Hepatocyte (in vitro differentiated cells): ENCODE data around the gene RAET1G. TPM values are rescaled to one million over a fixed set of nuclear protein-coding genes. Genes with fewer than 3 reads are reported as not detected.
"Not testable (repeated sequence)": the region's sequence is repeated elsewhere in the genome, so short reads cannot be mapped to it uniquely, and the experiment has no call there.

Source experiments
- DNase-seq: peaks from one replicate; pipeline ENCODE4 v3.0.0-alpha.2; 2016; ENCODE audit warnings: low spot score
- H2AFZ ChIP-seq: fragments of 200-600 bp; sonication (generic); 2 replicates; pipeline ENCODE4 v1.6.0; 2016; ENCODE audit warnings: antibody characterized with exemption, mild to moderate bottlenecking
- H3K27ac ChIP-seq: fragments of 200-600 bp; sonication (generic); 2 replicates; pipeline ENCODE4 v1.5.1; 2016; ENCODE audit warnings: mild to moderate bottlenecking
- H3K27me3 ChIP-seq: fragments of 200-600 bp; sonication (generic); 2 replicates; pipeline ENCODE4 v1.6.1; 2016
- H3K36me3 ChIP-seq: fragments of 200-600 bp; sonication (generic); replicated peaks from 2 replicates; pipeline ENCODE4 v1.5.1; 2016; ENCODE audit warnings: low read depth; ENCODE audit not compliant: insufficient read depth
- H3K4me1 ChIP-seq: fragments of 200-600 bp; sonication (generic); 2 replicates; pipeline ENCODE4 v1.5.1; 2016; ENCODE audit warnings: mild to moderate bottlenecking, moderate library complexity; ENCODE audit not compliant: insufficient read depth
- H3K4me2 ChIP-seq: fragments of 200-600 bp; sonication (generic); 2 replicates; pipeline ENCODE4 v1.6.0; 2016
- H3K4me3 ChIP-seq: fragments of 200-600 bp; sonication (generic); 2 replicates; pipeline ENCODE4 v1.5.1; 2016; ENCODE audit warnings: mild to moderate bottlenecking
- H3K79me2 ChIP-seq: fragments of 200-600 bp; sonication (generic); 2 replicates; pipeline ENCODE4 v1.6.0; 2017; ENCODE audit warnings: mild to moderate bottlenecking
- H3K9me2 ChIP-seq: fragments of 200-600 bp; sonication (generic); replicated peaks from 2 replicates; pipeline ENCODE4 v1.6.0; 2017; ENCODE audit warnings: mild to moderate bottlenecking; ENCODE audit not compliant: insufficient read depth
- H3K9me3 ChIP-seq: fragments of 200-600 bp; sonication (generic); 2 replicates; pipeline ENCODE4 v1.5.1; 2016; ENCODE audit warnings: low read depth, mild to moderate bottlenecking
- H4K20me1 ChIP-seq: fragments of 200-600 bp; sonication (generic); 2 replicates; pipeline ENCODE4 v1.6.0; 2016; ENCODE audit warnings: mild to moderate bottlenecking; ENCODE audit not compliant: insufficient read depth, poor library complexity, severe bottlenecking
- EZH2 ChIP-seq: fragments of 200-600 bp; sonication (generic); IDR thresholded peaks from 2 replicates; pipeline ENCODE4 v1.6.1; 2016; ENCODE audit warnings: antibody characterized with exemption, mild to moderate bottlenecking, borderline replicate concordance
- EZH2phosphoT487 ChIP-seq: fragments of 200-600 bp; sonication (generic); IDR thresholded peaks from one replicate; pipeline ENCODE4 v1.6.1; 2018; ENCODE audit warnings: antibody characterized with exemption, mild to moderate bottlenecking, low read depth, moderate library complexity; ENCODE audit not compliant: unreplicated experiment, severe bottlenecking
- WGBS: methylation state at CpG from one replicate; pipeline ENCODE4 v1.1.6; 2016; ENCODE audit warnings: low lambda C conversion rate; ENCODE audit errors: missing lambda C conversion rate; 5-methylcytosine and 5-hydroxymethylcytosine counted together
- polyA plus RNA-seq: library from polyadenylated mRNA; unstranded; fragments of >200 nt; fragmentation: Nextera tagmentation; extraction: Ambion mirVana; gene quantifications from 2 replicates; pipeline ENCODE4 v1.2.1, GENCODE V29; 2016
- total RNA-seq: library from RNA; depleted of rRNA; stranded (reverse); fragments of >200 nt; gene quantifications from 2 replicates; pipeline ENCODE4 v1.2.3, GENCODE V29; 2014
- TF ChIP-seq, protein P1 (sequence below): fragments of 200-600 bp; sonication (generic); IDR thresholded peaks from 2 replicates; pipeline ENCODE4 v1.5.1; 2016; ENCODE audit warnings: antibody characterized with exemption, mild to moderate bottlenecking; ENCODE audit not compliant: poor library complexity

The RAET1G gene, protein sequence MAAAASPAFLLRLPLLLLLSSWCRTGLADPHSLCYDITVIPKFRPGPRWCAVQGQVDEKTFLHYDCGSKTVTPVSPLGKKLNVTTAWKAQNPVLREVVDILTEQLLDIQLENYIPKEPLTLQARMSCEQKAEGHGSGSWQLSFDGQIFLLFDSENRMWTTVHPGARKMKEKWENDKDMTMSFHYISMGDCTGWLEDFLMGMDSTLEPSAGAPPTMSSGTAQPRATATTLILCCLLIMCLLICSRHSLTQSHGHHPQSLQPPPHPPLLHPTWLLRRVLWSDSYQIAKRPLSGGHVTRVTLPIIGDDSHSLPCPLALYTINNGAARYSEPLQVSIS
- 1.5 TPM in 1 of 2 replicates, not detected in the other for total RNA-seq
- polyA plus RNA-seq: 0.31 and 4.0 TPM in 2 replicates

- no peak for TF ChIP-seq EZH2
- no peak for TF ChIP-seq EZH2phosphoT487
- TF ChIP-seq, protein P1, sequence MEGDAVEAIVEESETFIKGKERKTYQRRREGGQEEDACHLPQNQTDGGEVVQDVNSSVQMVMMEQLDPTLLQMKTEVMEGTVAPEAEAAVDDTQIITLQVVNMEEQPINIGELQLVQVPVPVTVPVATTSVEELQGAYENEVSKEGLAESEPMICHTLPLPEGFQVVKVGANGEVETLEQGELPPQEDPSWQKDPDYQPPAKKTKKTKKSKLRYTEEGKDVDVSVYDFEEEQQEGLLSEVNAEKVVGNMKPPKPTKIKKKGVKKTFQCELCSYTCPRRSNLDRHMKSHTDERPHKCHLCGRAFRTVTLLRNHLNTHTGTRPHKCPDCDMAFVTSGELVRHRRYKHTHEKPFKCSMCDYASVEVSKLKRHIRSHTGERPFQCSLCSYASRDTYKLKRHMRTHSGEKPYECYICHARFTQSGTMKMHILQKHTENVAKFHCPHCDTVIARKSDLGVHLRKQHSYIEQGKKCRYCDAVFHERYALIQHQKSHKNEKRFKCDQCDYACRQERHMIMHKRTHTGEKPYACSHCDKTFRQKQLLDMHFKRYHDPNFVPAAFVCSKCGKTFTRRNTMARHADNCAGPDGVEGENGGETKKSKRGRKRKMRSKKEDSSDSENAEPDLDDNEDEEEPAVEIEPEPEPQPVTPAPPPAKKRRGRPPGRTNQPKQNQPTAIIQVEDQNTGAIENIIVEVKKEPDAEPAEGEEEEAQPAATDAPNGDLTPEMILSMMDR: no peak
- Histone ChIP-seq H3K4me1 (peaks cover 6% of the 10 kb centered on the region), H3K27me3 (peaks cover 36% of the 10 kb centered on the region), H3K27ac (no peak within 1 kb of the TSS), H3K9me2 (no peaks in the 10 kb centered on the region), H3K79me2 (no peaks in the 10 kb centered on the region), H4K20me1 (no peaks in the 10 kb centered on the region), H3K4me3 (peak within 1 kb of the TSS; percentile 37), H2AFZ (peak within 1 kb of the TSS; percentile 68), H3K36me3 (no peaks in the 10 kb centered on the region), H3K9me3 (no peaks in the 10 kb centered on the region), H3K4me2 (peak within 1 kb of the TSS; percentile 96)
- WGBS: 2% methylated on average over 33 of the region's 40 CpGs
- DNase-seq: peak; percentile 91
Observed at GRCh38 chr6:149922642-149923326, at the start of gene RAET1G. TSS of gene RAET1G (minus strand) at chr6:149923121. CDS start at chr6:149923010, 111 bp downstream.

GRCh38 chr6:149969635-149970034 is 46.7 kb upstream of the RAET1G start:
- no peak overlapping the region for H2AFZ ChIP-seq
- H4K20me1 ChIP-seq: no peaks in the 10 kb centered on the region
- H3K4me2 ChIP-seq: no peak overlapping the region
- no peak for TF ChIP-seq EZH2phosphoT487
- no peak for TF ChIP-seq EZH2
- TF ChIP-seq, protein P1: no peak
- H3K4me1 ChIP-seq: peaks cover under 1% of the 10 kb centered on the region
- no peak for DNase-seq
- H3K9me2 ChIP-seq: no peaks in the 10 kb centered on the region
- 57% methylated on average over 2 of the region's 2 CpGs for WGBS
- H3K4me3 ChIP-seq: no peak overlapping the region
- no peaks in the 10 kb centered on the region for H3K36me3 ChIP-seq
- H3K9me3 ChIP-seq: no peaks in the 10 kb centered on the region
- no peaks in the 10 kb centered on the region for H3K79me2 ChIP-seq
- no peak overlapping the region for H3K27ac ChIP-seq
- H3K27me3 ChIP-seq: peaks cover 90% of the 10 kb centered on the region

DNA sequence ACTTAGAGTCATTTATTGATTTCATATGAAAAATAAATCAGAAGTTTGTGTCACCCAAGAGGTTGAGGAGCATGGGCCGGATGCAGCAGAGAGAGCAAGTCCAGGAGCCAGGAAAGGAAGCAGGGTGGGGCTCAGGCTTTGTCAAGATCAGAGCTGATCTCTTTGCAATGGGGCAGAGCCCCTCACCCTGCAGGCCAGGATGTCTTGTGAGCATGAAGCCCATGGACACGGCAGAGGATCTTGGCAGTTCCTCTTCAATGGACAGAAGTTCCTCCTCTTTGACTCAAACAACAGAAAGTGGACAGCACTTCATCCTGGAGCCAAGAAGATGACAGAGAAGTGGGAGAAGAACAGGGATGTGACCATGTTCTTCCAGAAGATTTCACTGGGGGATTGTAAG is 46.0 kb upstream of the RAET1G start:
- not testable (repeated sequence) for H3K4me2 ChIP-seq, H2AFZ ChIP-seq, H3K4me3 ChIP-seq, DNase-seq, H3K79me2 ChIP-seq, H3K27ac ChIP-seq, H3K36me3 ChIP-seq, H3K9me2 ChIP-seq, H4K20me1 ChIP-seq, H3K4me1 ChIP-seq, H3K9me3 ChIP-seq
- peaks cover 90% of the 10 kb centered on the region for H3K27me3 ChIP-seq
- 90% methylated on average over 2 of the region's 2 CpGs for WGBS

GRCh38 chr6:149967999-149968398 is 45.1 kb upstream of the RAET1G start:
- not testable (repeated sequence) for H3K36me3 ChIP-seq, H2AFZ ChIP-seq, H3K79me2 ChIP-seq, H3K9me3 ChIP-seq, H3K4me2 ChIP-seq, H3K9me2 ChIP-seq, H4K20me1 ChIP-seq, H3K27ac ChIP-seq, DNase-seq, H3K4me3 ChIP-seq
- WGBS: 64% methylated on average over 2 of the region's 2 CpGs
- Histone ChIP-seq H3K27me3 (peaks cover 90% of the 10 kb centered on the region), H3K4me1 (peaks cover 14% of the 10 kb centered on the region)
